Neural cell (in vitro differentiated cells): Measurements from ENCODE around the gene PRRX2. TPM values are rescaled to one million over a fixed set of nuclear protein-coding genes. Genes with fewer than 3 reads are reported as not detected.

Experiments
- H2AFZ ChIP-seq: fragments of 200-600, 300-800 bp; sonication (generic), shearing (Covaris generic); 2 replicates; pipeline ENCODE4 v1.6.0; 2014; ENCODE audit warnings: low read depth, mild to moderate bottlenecking, antibody characterized with exemption, low read length, moderate library complexity
- H3F3A ChIP-seq: fragments of 200-600 bp; shearing (Covaris generic); 2 replicates; pipeline ENCODE4 v1.6.1; 2016; ENCODE audit warnings: mild to moderate bottlenecking, moderate library complexity, mixed read lengths, antibody characterized with exemption, low read length; ENCODE audit not compliant: insufficient read depth, poor library complexity, severe bottlenecking
- H3K27ac ChIP-seq: fragments of 200-600, 300-800 bp; sonication (generic), shearing (Covaris generic); 2 replicates; pipeline ENCODE4 v1.5.1; 2014; ENCODE audit warnings: mild to moderate bottlenecking, low read length, moderate library complexity
- H3K27me3 ChIP-seq: fragments of 300-800, 200-600 bp; sonication (generic), shearing (Covaris generic); 2 replicates; pipeline ENCODE4 v1.6.0; 2014; ENCODE audit warnings: mild to moderate bottlenecking, low read depth, low read length, moderate library complexity; ENCODE audit not compliant: insufficient read depth
- H3K36me3 ChIP-seq: fragments of 300-800, 200-600 bp; sonication (generic), shearing (Covaris generic); 2 replicates; pipeline ENCODE4 v1.5.1; 2014; ENCODE audit warnings: mild to moderate bottlenecking, antibody characterized with exemption, low read length, moderate library complexity; ENCODE audit not compliant: insufficient read depth
- H3K4me2 ChIP-seq: fragments of 300-800, 200-600 bp; sonication (generic), shearing (Covaris generic); 2 replicates; pipeline ENCODE4 v1.6.0; 2014; ENCODE audit warnings: mild to moderate bottlenecking, low read length
- H3K4me3 ChIP-seq: fragments of 300-800, 200-600 bp; sonication (generic), shearing (Covaris generic); 2 replicates; pipeline ENCODE4 v1.5.1; 2014; ENCODE audit warnings: mild to moderate bottlenecking, low read length, moderate library complexity
- H3K79me2 ChIP-seq: fragments of 200-600 bp; shearing (Covaris generic); replicated peaks from 2 replicates; pipeline ENCODE4 v1.6.0; 2014; ENCODE audit warnings: mild to moderate bottlenecking, low read length, moderate library complexity; ENCODE audit not compliant: insufficient read depth
- H3K9ac ChIP-seq: fragments of 300-800, 200-600 bp; sonication (generic), shearing (Covaris generic); 2 replicates; pipeline ENCODE4 v1.6.1; 2016; ENCODE audit warnings: mild to moderate bottlenecking, low read length, mixed read lengths
- H3K9me2 ChIP-seq: fragments of 200-600 bp; shearing (Covaris generic); 2 replicates; pipeline ENCODE4 v1.6.1; 2016; ENCODE audit warnings: mild to moderate bottlenecking, low read length, mixed read lengths; ENCODE audit not compliant: insufficient read depth
- H3K9me3 ChIP-seq: fragments of 200-600, 300-800 bp; sonication (generic), shearing (Covaris generic); 2 replicates; pipeline ENCODE4 v1.6.1; 2016; ENCODE audit warnings: mild to moderate bottlenecking, mixed run types, low read length, moderate library complexity, mixed read lengths
- H4K20me1 ChIP-seq: fragments of 200-600 bp; shearing (Covaris generic); 2 replicates; pipeline ENCODE4 v1.6.1; 2016; ENCODE audit warnings: mild to moderate bottlenecking, mixed run types; ENCODE audit not compliant: insufficient read depth
- CTCF ChIP-seq: fragments of 450-650 bp; IDR thresholded peaks from 2 replicates; pipeline ENCODE4 v1.5.1; 2014; ENCODE audit warnings: antibody characterized with exemption, mild to moderate bottlenecking, moderate library complexity; ENCODE audit not compliant: poor library complexity, severe bottlenecking
- EP300 ChIP-seq: fragments of 450-650 bp; conservative IDR thresholded peaks from 2 replicates; pipeline ENCODE4 v1.6.1; 2014; ENCODE audit warnings: antibody characterized with exemption, mild to moderate bottlenecking, moderate library complexity; ENCODE audit not compliant: poor library complexity, severe bottlenecking
- EZH2 ChIP-seq: fragments of 200-600, 300-800 bp; shearing (Covaris generic), sonication (generic); IDR thresholded peaks from 2 replicates; pipeline ENCODE4 v1.6.1; 2014; ENCODE audit warnings: antibody characterized with exemption, low read length, borderline replicate concordance, mild to moderate bottlenecking; ENCODE audit not compliant: insufficient read depth, poor library complexity, severe bottlenecking
- MXI1 ChIP-seq: fragments of 450-650 bp; conservative IDR thresholded peaks from 2 replicates; pipeline ENCODE4 v1.6.1; 2014; ENCODE audit warnings: antibody characterized with exemption, mild to moderate bottlenecking; ENCODE audit not compliant: poor library complexity, severe bottlenecking
- POLR2AphosphoS5 ChIP-seq: IDR thresholded peaks from 2 replicates; pipeline ENCODE4 v1.6.1; 2012
- RAD21 ChIP-seq: fragments of 450-650 bp; conservative IDR thresholded peaks from 2 replicates; pipeline ENCODE4 v1.6.1; 2014; ENCODE audit warnings: antibody characterized with exemption, mild to moderate bottlenecking, moderate library complexity
- REST ChIP-seq: IDR thresholded peaks from 2 replicates; pipeline ENCODE4 v1.6.1; 2012; ENCODE audit warnings: borderline replicate concordance
- SMC3 ChIP-seq: fragments of 450-650 bp; conservative IDR thresholded peaks from 2 replicates; pipeline ENCODE4 v1.6.1; 2014; ENCODE audit warnings: antibody characterized with exemption, mild to moderate bottlenecking, moderate library complexity; ENCODE audit not compliant: poor library complexity
- TAF1 ChIP-seq: IDR thresholded peaks from 2 replicates; pipeline ENCODE4 v1.6.1; 2012; ENCODE audit warnings: low read depth
- polyA plus RNA-seq: library from polyadenylated mRNA; depleted of rRNA; stranded (reverse); fragments of >200 nt; gene quantifications from 2 replicates; pipeline ENCODE4 v1.2.3, GENCODE V29; 2014

PRRX2 gene
- polyA plus RNA-seq, 1 donor from 2014 or later = not detected

- H3K4me2 ChIP-seq = no peak overlapping the region
- no peak overlapping the region for H3K27ac ChIP-seq
- no peak overlapping the region for H3K9ac ChIP-seq
Observed at GRCh38 chr9:129702589-129703520, 37.4 kb downstream of the PRRX2 start.

More at GRCh38 chr9:129702589-129703520, 37.4 kb downstream of the PRRX2 start:
- no peaks in the 10 kb centered on the region for H3F3A ChIP-seq
- H4K20me1 ChIP-seq = no peaks in the 10 kb centered on the region
- H3K36me3 ChIP-seq = no peaks in the 10 kb centered on the region
- no peaks in the 10 kb centered on the region for H3K9me2 ChIP-seq
- no peak overlapping the region for H3K4me3 ChIP-seq
- H3K9me3 ChIP-seq = no peaks in the 10 kb centered on the region
- no peak for TF ChIP-seq SMC3
- no peak for TF ChIP-seq TAF1
- TF ChIP-seq POLR2AphosphoS5 = no peak
- TF ChIP-seq EP300 = no peak
- TF ChIP-seq EZH2 = no peak
- no peak for TF ChIP-seq MXI1
- TF ChIP-seq CTCF = no peak
- TF ChIP-seq RAD21 = no peak
- no peak for TF ChIP-seq REST
- H2AFZ ChIP-seq = no peak overlapping the region
- H3K79me2 ChIP-seq = no peaks in the 10 kb centered on the region
- peaks cover 7% of the 10 kb centered on the region for H3K27me3 ChIP-seq
